ENCODE measurements around the gene JMJD8. TPM values are rescaled to one million over a fixed set of nuclear protein-coding genes. Genes with fewer than 3 reads are reported as not detected.

The JMJD8 gene
- total and polyA plus RNA-seq, 11 donors = 36.2 to 103 (median 44.1) TPM

DNA sequence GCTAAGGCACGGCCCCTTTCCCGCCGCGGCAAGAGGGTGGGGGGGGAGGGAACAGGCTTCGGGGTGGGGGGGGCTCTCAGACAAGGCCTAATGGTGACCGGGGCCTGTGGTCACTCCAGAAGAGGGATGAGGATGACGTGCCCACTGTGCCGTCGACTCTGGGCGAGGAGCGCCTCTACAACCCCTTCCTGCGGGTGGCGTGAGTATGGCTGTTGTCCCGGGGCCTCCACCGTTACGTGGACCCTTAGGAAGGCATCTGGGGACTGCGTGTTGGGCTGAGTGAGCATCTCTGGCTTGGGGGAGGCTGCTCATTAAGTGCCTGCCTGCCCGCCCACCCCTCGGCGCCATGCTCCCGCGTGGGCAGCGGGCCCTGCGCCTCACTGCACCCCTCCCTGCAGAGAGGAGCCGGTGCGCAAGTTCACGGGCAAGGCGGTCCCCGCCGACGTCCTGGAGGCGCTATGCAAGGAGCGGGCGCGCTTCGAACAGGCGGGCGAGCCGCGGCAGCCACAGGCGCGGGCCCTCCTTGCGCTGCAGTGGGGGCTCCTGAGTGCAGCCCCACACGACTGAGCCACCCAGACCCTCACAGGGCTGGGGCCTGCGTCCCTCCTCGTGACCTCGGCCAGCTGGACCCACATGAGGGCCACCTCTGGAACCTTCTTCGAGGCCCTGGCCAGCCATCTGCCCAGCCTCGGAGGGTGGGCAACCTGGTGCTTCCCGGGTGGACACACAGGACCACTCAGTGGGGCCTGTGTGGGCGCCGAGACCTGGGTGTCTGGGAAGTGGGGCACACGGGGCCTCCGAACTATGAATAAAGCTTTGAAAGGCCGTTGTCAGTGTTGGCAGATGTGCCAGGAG, 45.0 kb upstream of the JMJD8 start:
- WGBS, 4 donors = 42 to 83% (median 62%) methylated on average over 27 to 55 of the region's 55 CpGs
- TF ChIP-seq POLR2A (IDR thresholded peaks at IDR 0.05) (no peak), CTCF (IDR thresholded peaks at IDR 0.05) (no peak)
- intact Hi-C loops (cut with DNase I) = no loop called here
- peaks cover 0 to 24% (median 0%) of the 10 kb centered on the region in 9 donors for H3K27me3 ChIP-seq
- H3K4me3 ChIP-seq = peak overlapping the region in 5 of 12 donors; percentile 56 to 65 (median 62)
- ATAC-seq (no peak), DNase-seq (peak in 3 of 5 donors; percentile 20 to 33 (median 30))
- no peaks in the 10 kb centered on the region for H3K9me3 ChIP-seq
- peaks cover 8 to 33% (median 22%) of the 10 kb centered on the region in 12 donors for H3K4me1 ChIP-seq
- no peak overlapping the region for H3K27ac ChIP-seq
- peaks cover 0 to 38% (median 25%) of the 10 kb centered on the region in 9 donors for H3K36me3 ChIP-seq

- ATAC-seq (peak; percentile 13 to 53 (median 40)), DNase-seq (peak; percentile 61 to 82 (median 70))
- 1 to 2% (median 1%) methylated on average over 25 to 80 of the region's 80 CpGs; no CpG with 5 or more reads in 1 of the 4 donors for WGBS, 4 donors
- Histone ChIP-seq H3K4me1 (peaks cover 8 to 33% (median 22%) of the 10 kb centered on the region in 12 donors), H3K4me3 (peak overlapping the region; percentile 38 to 65 (median 60)), H3K9me3 (no peaks in the 10 kb centered on the region), H3K27ac (no peak overlapping the region), H3K27me3 (peaks cover 0 to 24% (median 0%) of the 10 kb centered on the region in 9 donors), H3K36me3 (peaks cover 0 to 31% (median 17%) of the 10 kb centered on the region in 9 donors)
- intact Hi-C loops (cut with DNase I) = no loop called here
- TF ChIP-seq POLR2A (IDR thresholded peaks at IDR 0.05) = no peak
- TF ChIP-seq CTCF (IDR thresholded peaks at IDR 0.05) = no peak
These were observed 44.2 kb upstream of the JMJD8 start for GRCh38 chr16:728131-728889.

GRCh38 chr16:727291-727977, 43.3 kb upstream of the JMJD8 start:
- peaks cover 8 to 33% (median 22%) of the 10 kb centered on the region in 12 donors for H3K4me1 ChIP-seq
- peak overlapping the region in 7 of 12 donors; percentile 14 to 55 (median 27) for H3K27ac ChIP-seq
- DNase-seq (peak in 1 of 5 donors; percentile 30), ATAC-seq (peak in 2 of 4 donors; percentile 0 to 2)
- intact Hi-C loops (cut with DNase I) = no loop called here
- peak overlapping the region; percentile 38 to 65 (median 60) for H3K4me3 ChIP-seq
- H3K27me3 ChIP-seq = peaks cover 0 to 24% (median 0%) of the 10 kb centered on the region in 9 donors
- H3K9me3 ChIP-seq = no peaks in the 10 kb centered on the region
- H3K36me3 ChIP-seq = peaks cover 0 to 24% (median 13%) of the 10 kb centered on the region in 9 donors
- 0 to 1% (median 1%) methylated on average over 23 to 61 of the region's 61 CpGs for WGBS, 4 donors
- no peak for TF ChIP-seq POLR2A (IDR thresholded peaks at IDR 0.05)
- TF ChIP-seq CTCF (IDR thresholded peaks at IDR 0.05) = no peak
